Skeletal muscle satellite cell (primary cell): ENCODE measurements around the gene GIPC3.
A peak's percentile ranks its signal among the peaks of the same experiment; 100 is the strongest.

Source experiments
- H3K27me3 ChIP-seq: 2 replicates; pipeline ENCODE4 v1.7.0; 2013; ENCODE audit warnings: low read length; ENCODE audit not compliant: control insufficient read depth, insufficient read depth
- H3K36me3 ChIP-seq: 2 replicates; pipeline ENCODE4 v1.7.0; 2013; ENCODE audit warnings: mild to moderate bottlenecking, control low read depth, low read length; ENCODE audit not compliant: insufficient read depth
- H3K4me1 ChIP-seq: 2 replicates; pipeline ENCODE4 v1.7.0; 2013; ENCODE audit warnings: low read length; ENCODE audit not compliant: control insufficient read depth, insufficient read depth
- H3K4me2 ChIP-seq: 2 replicates; pipeline ENCODE4 v1.7.0; 2013; ENCODE audit warnings: mild to moderate bottlenecking, low read length
- H3K4me3 ChIP-seq: 2 replicates; pipeline ENCODE4 v1.7.0; 2013; ENCODE audit warnings: low read length
- H3K9ac ChIP-seq: 2 replicates; pipeline ENCODE4 v1.7.0; 2013; ENCODE audit warnings: mild to moderate bottlenecking, low read depth, low read length, moderate library complexity
- H3K9me3 ChIP-seq: replicated peaks from 2 replicates; pipeline ENCODE4 v1.7.0; 2013; ENCODE audit warnings: mild to moderate bottlenecking, control low read depth, low read length

Gene GIPC3

DNA sequence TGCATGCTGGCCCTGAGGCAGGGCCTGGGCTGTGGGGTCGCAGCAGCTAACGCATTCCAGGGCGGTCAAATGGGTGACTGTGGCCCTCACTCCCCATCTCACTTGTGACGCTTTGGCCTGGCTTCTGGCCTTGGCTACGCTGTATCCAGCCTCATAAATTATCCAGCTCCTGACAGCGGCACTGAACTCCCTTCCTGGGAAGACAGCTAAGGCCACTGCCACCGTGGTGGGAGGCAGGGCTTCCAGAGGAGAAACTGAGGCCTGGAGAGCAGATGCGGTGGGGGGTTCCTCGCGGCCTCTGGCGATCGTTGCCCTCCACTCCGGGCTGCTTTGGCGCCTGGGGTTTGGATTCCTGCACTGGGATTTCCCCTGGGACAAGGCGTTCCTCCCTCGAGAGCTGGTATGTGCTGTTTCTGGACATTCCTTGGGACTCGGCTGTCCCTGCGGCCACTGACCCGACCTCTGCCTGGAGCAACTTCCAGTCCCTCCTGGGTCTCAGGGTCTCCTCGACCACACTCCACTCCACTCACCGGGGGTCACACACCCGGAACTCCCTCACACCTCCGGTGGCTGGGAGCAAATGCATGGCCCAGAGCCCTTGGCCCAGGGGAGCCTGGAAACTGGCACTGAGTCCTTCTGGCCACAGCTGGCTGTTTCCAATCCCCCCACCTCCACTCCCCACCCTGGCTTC lies 18.0 kb downstream of the GIPC3 start:
- H3K9ac ChIP-seq: no peak overlapping the region
- no peak overlapping the region for H3K4me3 ChIP-seq
- H3K36me3 ChIP-seq: no peaks in the 10 kb centered on the region
- H3K9me3 ChIP-seq: no peaks in the 10 kb centered on the region
- H3K27me3 ChIP-seq: no peaks in the 10 kb centered on the region
- no peak overlapping the region for H3K4me2 ChIP-seq
- peaks cover 23% of the 10 kb centered on the region for H3K4me1 ChIP-seq

DNA sequence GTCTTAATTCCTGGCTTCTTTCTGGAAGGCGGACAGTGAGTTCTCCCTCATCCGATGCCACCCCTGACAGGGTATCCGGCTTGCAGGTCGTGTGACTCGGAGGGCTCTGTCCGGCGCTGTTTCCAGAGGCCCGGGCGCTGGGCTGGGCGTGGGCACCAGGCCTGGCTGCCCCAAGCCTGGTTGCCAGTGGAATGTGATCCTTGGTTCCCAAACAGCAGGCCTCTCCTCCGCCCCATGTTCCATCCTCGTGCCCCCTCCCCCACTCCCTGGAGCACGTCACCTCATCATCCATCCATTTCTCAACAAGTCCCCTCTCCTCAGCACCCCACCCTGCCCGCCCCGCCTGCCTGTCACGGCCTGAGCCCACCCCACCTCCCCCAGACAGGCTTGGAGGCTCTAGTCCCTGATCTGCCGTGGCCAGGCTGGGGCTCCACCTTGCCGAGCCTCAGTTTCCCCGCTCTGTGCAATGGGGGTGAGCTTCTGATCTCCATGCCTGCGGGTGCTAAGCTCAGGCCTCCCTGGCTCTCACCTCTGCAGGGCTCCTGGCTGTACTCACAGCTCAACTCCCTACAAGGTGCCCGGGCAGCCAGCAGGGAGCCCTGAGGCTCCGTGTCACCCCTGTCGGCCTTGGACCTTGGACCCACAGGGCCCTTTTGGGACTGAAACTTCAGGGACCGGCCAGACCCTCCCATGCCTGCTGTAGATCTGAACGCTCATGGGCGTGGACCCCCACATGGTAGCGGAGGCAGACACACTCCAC lies 19.1 kb downstream of the GIPC3 start:
- H3K4me1 ChIP-seq: peaks cover 23% of the 10 kb centered on the region
- no peak overlapping the region for H3K9ac ChIP-seq
- no peaks in the 10 kb centered on the region for H3K36me3 ChIP-seq
- no peaks in the 10 kb centered on the region for H3K9me3 ChIP-seq
- H3K27me3 ChIP-seq: no peaks in the 10 kb centered on the region
- no peak overlapping the region for H3K4me2 ChIP-seq
- H3K4me3 ChIP-seq: no peak overlapping the region

DNA sequence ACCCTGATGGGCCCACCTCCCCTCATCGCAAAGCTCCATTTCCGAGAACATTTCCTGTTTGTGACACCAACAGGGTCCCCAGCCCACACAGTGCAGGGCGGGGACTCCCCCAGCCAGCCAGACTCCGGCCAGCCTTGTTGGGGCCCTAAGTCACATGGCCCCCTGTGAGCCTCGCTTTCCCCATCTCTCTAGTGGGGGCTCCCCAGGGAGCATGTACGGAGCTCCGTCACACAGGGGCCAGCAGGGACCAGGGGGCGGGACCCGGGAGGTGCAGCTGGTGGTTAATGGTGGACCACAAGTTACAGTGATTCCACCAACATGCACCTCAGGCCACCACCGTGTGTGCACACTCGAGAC lies 19.7 kb downstream of the GIPC3 start:
- peaks cover 23% of the 10 kb centered on the region for H3K4me1 ChIP-seq
- no peaks in the 10 kb centered on the region for H3K27me3 ChIP-seq
- no peak overlapping the region for H3K9ac ChIP-seq
- no peaks in the 10 kb centered on the region for H3K9me3 ChIP-seq
- H3K36me3 ChIP-seq: no peaks in the 10 kb centered on the region
- no peak overlapping the region for H3K4me3 ChIP-seq
- no peak overlapping the region for H3K4me2 ChIP-seq

- Histone ChIP-seq H3K4me3 (no peak overlapping the region), H3K4me1 (peaks cover 23% of the 10 kb centered on the region), H3K36me3 (no peaks in the 10 kb centered on the region), H3K9me3 (no peaks in the 10 kb centered on the region), H3K27me3 (no peaks in the 10 kb centered on the region), H3K4me2 (peak overlapping the region; percentile 81), H3K9ac (no peak overlapping the region)
These were observed 20.1 kb downstream of the GIPC3 start for GRCh38 chr19:3605361-3605760.

- no peaks in the 10 kb centered on the region for H3K27me3 ChIP-seq
- peaks cover 23% of the 10 kb centered on the region for H3K4me1 ChIP-seq
- H3K36me3 ChIP-seq: no peaks in the 10 kb centered on the region
- H3K9ac ChIP-seq: peak overlapping the region; percentile 0
- no peaks in the 10 kb centered on the region for H3K9me3 ChIP-seq
- peak overlapping the region; percentile 71 for H3K4me3 ChIP-seq
- peak overlapping the region; percentile 81 for H3K4me2 ChIP-seq
These were observed 20.5 kb downstream of the GIPC3 start for GRCh38 chr19:3605770-3606169.

- peak overlapping the region; percentile 78 for H3K9ac ChIP-seq
- no peaks in the 10 kb centered on the region for H3K9me3 ChIP-seq
- peaks cover 3% of the 10 kb centered on the region for H3K36me3 ChIP-seq
- no peaks in the 10 kb centered on the region for H3K27me3 ChIP-seq
- peak overlapping the region; percentile 71 for H3K4me3 ChIP-seq
- peak overlapping the region; percentile 81 for H3K4me2 ChIP-seq
- peaks cover 23% of the 10 kb centered on the region for H3K4me1 ChIP-seq
These were observed 21.0 kb downstream of the GIPC3 start for GRCh38 chr19:3606174-3606689.

- Histone ChIP-seq H3K4me2 (peak within 1 kb of the TSS; percentile 81), H3K27me3 (no peaks in the 10 kb centered on the region), H3K36me3 (peaks cover 9% of the 10 kb centered on the region), H3K9ac (peak within 1 kb of the TSS; percentile 78), H3K4me1 (peaks cover 23% of the 10 kb centered on the region), H3K9me3 (no peaks in the 10 kb centered on the region), H3K4me3 (peak within 1 kb of the TSS; percentile 71)
These were observed 21.5 kb downstream of the GIPC3 start, which contains the start of gene TBXA2R for GRCh38 chr19:3606690-3607289. Gene TBXA2R, minus strand, starts transcription at chr19:3606875. Its CDS starts 6,241 bp downstream, at chr19:3600634.

DNA sequence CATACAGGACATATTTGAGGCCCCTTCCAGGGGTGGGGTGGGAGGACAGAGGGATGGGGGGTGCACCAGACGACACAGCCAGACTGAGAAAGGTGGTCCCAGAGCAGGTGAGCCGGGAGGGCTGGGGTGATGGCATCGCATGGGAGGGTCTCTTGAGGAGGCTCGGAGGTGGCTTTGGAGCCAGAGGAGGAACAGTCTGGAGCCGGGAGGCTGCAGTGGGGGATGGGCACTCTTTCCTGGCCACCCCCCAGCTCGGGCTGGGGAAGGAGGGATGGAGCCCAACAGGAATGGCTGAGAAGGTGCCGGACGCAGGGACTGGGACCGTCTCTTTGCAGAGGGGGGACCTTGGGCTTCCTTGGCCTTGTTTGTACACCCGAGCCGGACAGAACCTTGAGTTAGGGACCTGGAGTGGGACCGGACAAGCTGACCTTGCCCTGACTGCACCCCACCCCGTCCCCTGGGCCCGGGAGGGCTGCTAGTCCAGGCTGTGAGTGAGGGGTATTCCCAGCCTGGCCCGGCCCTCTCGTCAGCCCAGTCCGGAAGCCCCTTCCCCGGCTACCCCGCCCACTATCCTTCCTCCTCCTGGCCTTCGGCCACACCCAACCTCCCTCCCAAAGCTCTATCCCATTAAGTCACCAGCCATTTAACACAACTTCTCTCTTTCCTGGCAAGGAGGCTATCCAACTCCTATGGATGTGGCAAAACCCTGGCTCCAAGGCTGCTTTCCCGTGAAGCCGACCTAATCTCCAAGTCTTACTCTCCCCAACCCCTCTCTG lies 22.2 kb downstream of the GIPC3 start:
- Histone ChIP-seq H3K4me2 (peak overlapping the region; percentile 81), H3K4me1 (peaks cover 23% of the 10 kb centered on the region), H3K36me3 (peaks cover 13% of the 10 kb centered on the region), H3K4me3 (peak overlapping the region; percentile 71), H3K9ac (peak overlapping the region; percentile 78), H3K9me3 (no peaks in the 10 kb centered on the region), H3K27me3 (no peaks in the 10 kb centered on the region)

DNA sequence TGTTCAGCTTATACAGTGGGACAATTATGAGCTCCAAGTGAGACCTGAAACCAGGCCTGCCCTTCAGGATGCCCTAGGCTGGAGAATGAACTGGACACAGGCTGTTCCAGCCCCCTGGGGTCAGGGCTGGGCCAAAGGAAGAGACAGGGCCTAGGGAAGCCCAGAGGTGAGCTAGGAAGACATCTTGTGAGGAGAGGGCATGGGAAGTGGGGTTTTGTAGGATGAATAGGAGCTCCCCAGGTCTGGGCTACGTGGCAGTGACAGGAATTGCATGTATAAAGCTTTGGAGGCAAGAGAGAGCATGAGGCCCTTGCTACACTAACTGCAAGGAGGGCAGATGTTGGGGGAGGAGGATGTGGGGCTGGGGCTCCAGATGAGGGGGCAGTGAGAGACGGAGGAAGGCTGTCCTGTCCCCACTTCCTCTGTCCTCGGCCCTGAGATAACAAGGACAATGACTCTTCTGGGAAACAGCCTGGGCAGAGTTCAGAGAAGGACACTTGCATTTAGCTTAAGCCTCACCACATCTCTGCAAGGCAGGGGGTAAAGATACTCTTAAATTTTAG lies 22.9 kb downstream of the GIPC3 start:
- Histone ChIP-seq H3K9me3 (no peaks in the 10 kb centered on the region), H3K9ac (no peak overlapping the region), H3K27me3 (no peaks in the 10 kb centered on the region), H3K4me3 (no peak overlapping the region), H3K4me2 (no peak overlapping the region), H3K4me1 (peaks cover 23% of the 10 kb centered on the region), H3K36me3 (peaks cover 15% of the 10 kb centered on the region)

GRCh38 chr19:3608750-3609322 lies 23.6 kb downstream of the GIPC3 start:
- H3K4me1 ChIP-seq: peaks cover 18% of the 10 kb centered on the region
- peaks cover 15% of the 10 kb centered on the region for H3K36me3 ChIP-seq
- no peaks in the 10 kb centered on the region for H3K27me3 ChIP-seq
- H3K4me3 ChIP-seq: no peak overlapping the region
- no peak overlapping the region for H3K4me2 ChIP-seq
- H3K9ac ChIP-seq: no peak overlapping the region
- H3K9me3 ChIP-seq: no peaks in the 10 kb centered on the region
